GM12872 (cell line): ENCODE measurements around the gene B4GALT6.

ENCODE experiments used
- TF ChIP-seq, protein P1 (sequence below): IDR thresholded peaks from 3 replicates; pipeline ENCODE4 v1.5.1; 2011; ENCODE audit warnings: low read depth, mild to moderate bottlenecking, low read length, moderate library complexity; ENCODE audit not compliant: insufficient read depth

The B4GALT6 gene

GRCh38 chr18:31702449-31702848 lies 18.1 kb upstream of the B4GALT6 start:
- TF ChIP-seq, protein P1, sequence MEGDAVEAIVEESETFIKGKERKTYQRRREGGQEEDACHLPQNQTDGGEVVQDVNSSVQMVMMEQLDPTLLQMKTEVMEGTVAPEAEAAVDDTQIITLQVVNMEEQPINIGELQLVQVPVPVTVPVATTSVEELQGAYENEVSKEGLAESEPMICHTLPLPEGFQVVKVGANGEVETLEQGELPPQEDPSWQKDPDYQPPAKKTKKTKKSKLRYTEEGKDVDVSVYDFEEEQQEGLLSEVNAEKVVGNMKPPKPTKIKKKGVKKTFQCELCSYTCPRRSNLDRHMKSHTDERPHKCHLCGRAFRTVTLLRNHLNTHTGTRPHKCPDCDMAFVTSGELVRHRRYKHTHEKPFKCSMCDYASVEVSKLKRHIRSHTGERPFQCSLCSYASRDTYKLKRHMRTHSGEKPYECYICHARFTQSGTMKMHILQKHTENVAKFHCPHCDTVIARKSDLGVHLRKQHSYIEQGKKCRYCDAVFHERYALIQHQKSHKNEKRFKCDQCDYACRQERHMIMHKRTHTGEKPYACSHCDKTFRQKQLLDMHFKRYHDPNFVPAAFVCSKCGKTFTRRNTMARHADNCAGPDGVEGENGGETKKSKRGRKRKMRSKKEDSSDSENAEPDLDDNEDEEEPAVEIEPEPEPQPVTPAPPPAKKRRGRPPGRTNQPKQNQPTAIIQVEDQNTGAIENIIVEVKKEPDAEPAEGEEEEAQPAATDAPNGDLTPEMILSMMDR, result no peak

- TF ChIP-seq, protein P1, result no peak
Observed at GRCh38 chr18:31701744-31702143, 17.4 kb upstream of the B4GALT6 start.

DNA sequence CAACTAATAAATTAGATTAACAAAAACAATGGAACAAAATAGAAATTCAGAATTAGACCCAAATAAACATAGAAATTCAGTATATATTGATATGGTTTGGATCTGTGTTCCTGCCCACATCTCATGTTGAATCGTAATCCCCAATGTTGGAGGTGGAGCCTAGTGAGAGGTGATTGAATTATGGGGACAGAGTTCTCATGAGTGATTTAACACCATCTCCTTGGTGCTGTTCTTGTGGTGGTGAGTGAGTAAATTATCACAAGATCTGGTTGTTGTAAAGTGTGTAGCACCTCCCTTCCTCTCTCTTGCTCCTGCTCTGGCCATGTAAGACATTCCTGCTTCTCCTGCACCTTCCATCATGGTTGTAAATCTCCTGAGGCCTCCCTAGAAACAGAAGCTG lies 16.6 kb upstream of the B4GALT6 start:
- TF ChIP-seq, protein P1, result no peak

DNA sequence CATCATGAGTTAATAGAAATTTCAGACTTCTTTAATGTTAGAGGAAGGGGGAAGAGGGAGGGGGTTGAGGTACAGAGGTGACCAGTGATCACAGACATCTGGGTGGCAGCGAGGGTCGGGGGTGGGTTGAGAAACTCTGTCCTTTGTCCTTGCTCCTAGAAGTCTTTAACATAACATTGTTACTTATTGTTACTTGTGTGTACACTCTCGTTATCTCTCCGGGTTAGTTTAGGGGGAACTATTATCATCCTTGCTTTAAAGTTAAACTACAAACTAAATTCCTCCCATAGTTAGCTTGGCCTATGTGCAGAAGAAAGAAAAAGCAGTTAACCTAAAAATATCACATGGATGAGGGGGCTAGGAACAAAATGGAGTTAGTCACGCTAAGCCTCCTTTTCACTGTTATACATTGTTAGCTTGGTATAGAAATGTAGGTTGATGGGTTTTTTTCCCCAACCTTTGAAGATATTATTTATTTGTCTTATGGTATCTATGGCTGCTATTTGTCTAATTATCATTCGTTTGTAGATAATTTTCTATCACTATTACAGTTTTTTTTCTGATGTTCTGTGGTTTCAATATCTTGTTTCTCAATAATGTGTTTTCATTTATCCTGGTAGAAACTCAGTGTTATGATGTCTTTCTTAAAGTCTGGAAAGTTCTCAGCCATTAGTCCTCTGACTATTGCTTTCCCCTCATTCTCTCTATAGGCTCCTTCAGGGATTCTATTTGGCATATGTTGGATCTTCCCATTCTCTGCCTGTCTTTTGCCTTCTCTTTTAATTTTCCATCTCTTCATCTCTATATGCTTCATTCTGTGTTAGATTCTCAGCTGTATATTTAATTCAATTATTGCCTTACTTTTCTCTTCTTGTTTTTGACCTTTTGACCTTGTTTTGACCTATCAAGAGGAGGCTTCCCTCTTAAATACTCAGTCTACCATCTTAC lies 13.2 kb upstream of the B4GALT6 start:
- TF ChIP-seq, protein P1, result no peak

DNA sequence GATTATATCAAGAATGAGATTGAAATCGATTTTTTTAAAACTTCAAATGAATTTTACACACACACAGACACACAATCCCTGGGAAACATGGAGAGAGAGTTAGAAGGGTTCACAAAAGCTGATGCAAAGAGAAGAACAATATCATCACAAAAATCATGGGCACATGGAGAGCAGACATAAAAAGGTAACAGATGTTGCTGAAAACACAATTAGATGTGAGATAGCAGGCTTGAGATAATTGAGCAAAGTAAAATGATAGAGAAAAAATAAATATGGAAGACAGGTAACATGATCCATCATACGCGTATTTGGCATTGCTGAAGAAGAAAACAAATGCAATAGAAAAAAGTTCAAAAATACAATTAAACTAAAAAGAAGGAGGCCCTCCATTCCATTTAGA lies 11.6 kb upstream of the B4GALT6 start:
- TF ChIP-seq, protein P1, result no peak

DNA sequence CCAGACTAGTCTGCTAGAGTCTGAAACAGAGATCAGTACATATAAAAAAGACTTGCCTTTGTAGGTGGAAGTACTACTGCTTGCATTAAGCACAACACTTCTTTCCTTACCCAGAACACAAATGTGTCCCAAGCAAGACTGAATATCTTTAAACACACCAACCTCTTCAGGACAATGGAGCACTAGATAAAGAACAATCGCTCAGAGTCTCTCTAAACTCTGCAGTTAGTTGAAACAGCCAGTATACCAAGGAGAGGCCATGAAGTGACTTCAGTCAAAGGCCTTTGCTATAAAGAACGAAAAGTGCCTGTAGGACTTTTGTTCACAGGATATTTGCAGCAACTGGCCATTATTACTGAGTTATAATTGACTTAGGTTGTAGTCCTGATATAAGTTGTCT lies 9.9 kb upstream of the B4GALT6 start:
- TF ChIP-seq, protein P1, result no peak

DNA sequence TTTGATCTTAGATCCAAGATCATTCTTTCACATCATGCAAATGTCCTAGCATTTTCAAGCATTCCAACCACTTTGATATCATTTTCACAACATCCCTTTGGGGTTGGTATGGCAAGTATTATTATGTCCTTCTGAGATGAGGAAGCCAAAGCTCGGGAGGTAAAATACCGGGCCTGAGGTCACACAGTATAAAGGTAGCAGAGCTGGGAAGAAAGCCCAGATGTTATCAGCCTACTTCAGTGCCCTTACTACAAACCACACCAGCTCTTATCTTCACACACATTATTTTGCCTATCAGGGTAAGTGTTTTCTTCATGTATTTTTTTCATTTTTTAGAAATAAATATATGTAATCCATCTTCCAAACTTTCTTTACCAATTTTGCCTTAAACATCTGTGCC lies 4.2 kb upstream of the B4GALT6 start:
- TF ChIP-seq, protein P1, result no peak
